ENCODE data around the gene RO60.
"Not testable (repeated sequence)": the region's sequence is repeated elsewhere in the genome, so short reads cannot be mapped to it uniquely, and the experiment has no call there.

Gene RO60

GRCh38 chr1:193033610-193034009 lies 25.8 kb upstream of the RO60 start:
- H3K9me3 Mint-ChIP-seq = peaks cover 13% of the 10 kb centered on the region
- no peak for TF ChIP-seq CTCF (IDR thresholded peaks at IDR 0.05; ENCODE audit: unreplicated experiment in 3 of 3)
- no peaks in the 10 kb centered on the region for H3K27me3 Mint-ChIP-seq (ENCODE audit: low read depth)
- H3K27ac Mint-ChIP-seq = no peak overlapping the region
- peaks cover 57% of the 10 kb centered on the region for H3K36me3 Mint-ChIP-seq (ENCODE audit: low read depth)
- H3K4me3 Mint-ChIP-seq = no peak overlapping the region
- H3K4me1 Mint-ChIP-seq = no peaks in the 10 kb centered on the region

DNA sequence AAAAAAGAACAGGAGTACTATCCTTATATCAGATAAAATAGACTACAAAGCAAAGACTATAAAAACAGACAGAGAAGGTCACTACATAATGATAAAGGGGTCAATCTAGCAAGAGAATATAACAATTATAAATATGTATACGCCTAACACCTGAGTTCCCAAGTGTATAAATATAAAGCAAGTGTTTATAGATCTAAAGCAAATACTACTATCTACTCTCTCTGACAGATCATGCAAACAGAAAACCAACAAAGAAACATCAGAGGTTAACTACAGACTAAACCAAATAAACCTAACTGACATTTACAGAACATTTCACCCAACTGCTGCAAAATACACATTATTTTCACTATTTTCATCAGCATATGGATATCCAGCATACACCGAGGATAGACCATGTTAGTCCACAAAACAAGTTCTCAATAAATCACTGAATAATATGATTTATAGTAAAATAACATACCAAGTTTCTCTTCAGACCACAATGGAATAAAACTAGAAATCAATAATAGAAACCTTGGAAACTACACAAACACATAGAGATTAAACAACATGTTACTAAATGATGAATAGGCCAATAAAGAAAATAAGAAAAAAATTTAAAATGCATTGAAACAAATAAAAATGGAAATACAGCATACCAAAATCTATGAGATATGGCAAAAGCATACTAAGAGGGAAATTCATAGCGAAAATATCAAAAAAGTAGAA lies 22.9 kb upstream of the RO60 start:
- Mint-ChIP-seq H3K9me3 (peaks cover 13% of the 10 kb centered on the region), H3K4me3 (no peak overlapping the region), H3K27me3 (ENCODE audit: low read depth) (no peaks in the 10 kb centered on the region), H3K27ac (no peak overlapping the region), H3K4me1 (no peaks in the 10 kb centered on the region), H3K36me3 (ENCODE audit: low read depth) (peaks cover 73% of the 10 kb centered on the region)
- TF ChIP-seq CTCF (IDR thresholded peaks at IDR 0.05; ENCODE audit: unreplicated experiment in 3 of 3) = no peak

DNA sequence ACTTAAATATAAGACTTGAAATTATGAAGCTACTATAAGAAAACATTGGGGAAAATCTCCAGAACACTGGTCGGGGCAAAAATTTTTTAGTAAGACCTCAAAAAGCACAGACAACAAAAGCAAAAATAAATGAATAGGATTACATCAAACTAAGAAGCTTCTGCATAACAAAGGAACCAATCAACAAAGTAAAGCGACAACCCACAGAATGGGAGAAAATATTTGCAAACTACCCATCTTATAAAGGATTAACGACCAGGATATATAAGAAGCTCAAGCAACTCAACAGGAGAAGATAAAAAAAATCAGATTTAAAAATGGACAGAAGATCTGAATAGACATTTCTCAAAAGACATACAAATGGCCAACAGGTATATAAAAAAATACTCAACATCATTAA lies 19.4 kb upstream of the RO60 start:
- TF ChIP-seq CTCF (IDR thresholded peaks at IDR 0.05; ENCODE audit: unreplicated experiment in 3 of 3) = no peak
- Mint-ChIP-seq H3K27me3 (ENCODE audit: low read depth) (no peaks in the 10 kb centered on the region), H3K9me3 (peaks cover 5% of the 10 kb centered on the region), H3K27ac (no peak overlapping the region), H3K4me3 (no peak overlapping the region), H3K4me1 (no peaks in the 10 kb centered on the region), H3K36me3 (ENCODE audit: low read depth) (peaks cover 70% of the 10 kb centered on the region)

- H3K36me3 Mint-ChIP-seq (ENCODE audit: low read depth) = peaks cover 50% of the 10 kb centered on the region
These were observed 16.4 kb upstream of the RO60 start for GRCh38 chr1:193042766-193043691.

GRCh38 chr1:193048913-193049312 lies 10.5 kb upstream of the RO60 start:
- H3K4me3 Mint-ChIP-seq; H3K9me3 Mint-ChIP-seq; H3K27ac Mint-ChIP-seq; H3K4me1 Mint-ChIP-seq; H3K27me3 Mint-ChIP-seq (ENCODE audit: low read depth): not testable (repeated sequence)
- peaks cover 31% of the 10 kb centered on the region for H3K36me3 Mint-ChIP-seq (ENCODE audit: low read depth)

More at GRCh38 chr1:193042766-193043691, 16.4 kb upstream of the RO60 start:
- Mint-ChIP-seq H3K9me3 (no peaks in the 10 kb centered on the region), H3K27ac (no peak overlapping the region), H3K27me3 (ENCODE audit: low read depth) (no peaks in the 10 kb centered on the region), H3K4me1 (no peaks in the 10 kb centered on the region), H3K4me3 (no peak overlapping the region)
- TF ChIP-seq CTCF (IDR thresholded peaks at IDR 0.05; ENCODE audit: unreplicated experiment in 3 of 3) = no peak

GRCh38 chr1:193054169-193054675 lies 5.2 kb upstream of the RO60 start:
- Mint-ChIP-seq H3K9me3 (no peaks in the 10 kb centered on the region), H3K36me3 (ENCODE audit: low read depth) (peaks cover 5% of the 10 kb centered on the region), H3K27ac (no peak overlapping the region), H3K27me3 (ENCODE audit: low read depth) (no peaks in the 10 kb centered on the region), H3K4me3 (no peak overlapping the region), H3K4me1 (peaks cover 20% of the 10 kb centered on the region)
- no peak for TF ChIP-seq CTCF (IDR thresholded peaks at IDR 0.05; ENCODE audit: unreplicated experiment in 3 of 3)

All from nephron (organoid).